ENCODE results near the gene PEF1. TPM values are rescaled to one million over a fixed set of nuclear protein-coding genes. Genes with fewer than 3 reads are reported as not detected.

PEF1 gene
- total and polyA plus RNA-seq, 2 experiments from 2014 or later: 22.3 to 68.5 TPM

DNA sequence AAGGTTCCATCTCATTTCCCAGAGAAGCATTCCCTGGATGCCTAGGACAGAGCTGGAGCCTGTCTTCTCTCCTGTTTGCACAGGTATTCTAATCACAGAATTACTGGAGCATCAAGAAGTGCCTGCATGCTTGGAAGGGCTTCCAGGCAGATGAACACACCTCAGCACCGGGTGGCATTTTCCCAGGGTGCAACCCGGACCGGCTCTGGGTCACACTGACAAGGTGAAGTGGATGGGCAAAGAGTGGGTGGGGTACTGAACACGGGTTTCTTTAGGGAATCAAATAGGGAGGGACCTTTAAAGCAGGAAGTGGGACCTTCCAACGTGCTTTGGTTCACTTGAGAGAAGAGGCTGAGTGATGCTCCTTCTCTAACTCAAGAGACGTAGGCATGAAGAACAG is 7.1 kb upstream of the PEF1 start (continued):
- TF ChIP-seq, protein P1, sequence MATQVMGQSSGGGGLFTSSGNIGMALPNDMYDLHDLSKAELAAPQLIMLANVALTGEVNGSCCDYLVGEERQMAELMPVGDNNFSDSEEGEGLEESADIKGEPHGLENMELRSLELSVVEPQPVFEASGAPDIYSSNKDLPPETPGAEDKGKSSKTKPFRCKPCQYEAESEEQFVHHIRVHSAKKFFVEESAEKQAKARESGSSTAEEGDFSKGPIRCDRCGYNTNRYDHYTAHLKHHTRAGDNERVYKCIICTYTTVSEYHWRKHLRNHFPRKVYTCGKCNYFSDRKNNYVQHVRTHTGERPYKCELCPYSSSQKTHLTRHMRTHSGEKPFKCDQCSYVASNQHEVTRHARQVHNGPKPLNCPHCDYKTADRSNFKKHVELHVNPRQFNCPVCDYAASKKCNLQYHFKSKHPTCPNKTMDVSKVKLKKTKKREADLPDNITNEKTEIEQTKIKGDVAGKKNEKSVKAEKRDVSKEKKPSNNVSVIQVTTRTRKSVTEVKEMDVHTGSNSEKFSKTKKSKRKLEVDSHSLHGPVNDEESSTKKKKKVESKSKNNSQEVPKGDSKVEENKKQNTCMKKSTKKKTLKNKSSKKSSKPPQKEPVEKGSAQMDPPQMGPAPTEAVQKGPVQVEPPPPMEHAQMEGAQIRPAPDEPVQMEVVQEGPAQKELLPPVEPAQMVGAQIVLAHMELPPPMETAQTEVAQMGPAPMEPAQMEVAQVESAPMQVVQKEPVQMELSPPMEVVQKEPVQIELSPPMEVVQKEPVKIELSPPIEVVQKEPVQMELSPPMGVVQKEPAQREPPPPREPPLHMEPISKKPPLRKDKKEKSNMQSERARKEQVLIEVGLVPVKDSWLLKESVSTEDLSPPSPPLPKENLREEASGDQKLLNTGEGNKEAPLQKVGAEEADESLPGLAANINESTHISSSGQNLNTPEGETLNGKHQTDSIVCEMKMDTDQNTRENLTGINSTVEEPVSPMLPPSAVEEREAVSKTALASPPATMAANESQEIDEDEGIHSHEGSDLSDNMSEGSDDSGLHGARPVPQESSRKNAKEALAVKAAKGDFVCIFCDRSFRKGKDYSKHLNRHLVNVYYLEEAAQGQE (IDR thresholded peaks at IDR 0.05; ENCODE audit: unreplicated experiment): no peak
- TF ChIP-seq CREB1 (CRISPR knock-in tag; IDR thresholded peaks at IDR 0.05; ENCODE audit: low read depth) (no peak), EZH2phosphoT487 (IDR thresholded peaks at IDR 0.05; ENCODE audit: unreplicated experiment) (no peak), EZH2 (IDR thresholded peaks at IDR 0.05; ENCODE audit: low read depth, unreplicated experiment) (no peak), POLR2AphosphoS5 (IDR thresholded peaks at IDR 0.05; ENCODE audit: low read depth) (no peak), ZNF331 (CRISPR knock-in tag; IDR thresholded peaks at IDR 0.05; ENCODE audit: low read depth) (no peak)
- TF ChIP-seq, protein P2, sequence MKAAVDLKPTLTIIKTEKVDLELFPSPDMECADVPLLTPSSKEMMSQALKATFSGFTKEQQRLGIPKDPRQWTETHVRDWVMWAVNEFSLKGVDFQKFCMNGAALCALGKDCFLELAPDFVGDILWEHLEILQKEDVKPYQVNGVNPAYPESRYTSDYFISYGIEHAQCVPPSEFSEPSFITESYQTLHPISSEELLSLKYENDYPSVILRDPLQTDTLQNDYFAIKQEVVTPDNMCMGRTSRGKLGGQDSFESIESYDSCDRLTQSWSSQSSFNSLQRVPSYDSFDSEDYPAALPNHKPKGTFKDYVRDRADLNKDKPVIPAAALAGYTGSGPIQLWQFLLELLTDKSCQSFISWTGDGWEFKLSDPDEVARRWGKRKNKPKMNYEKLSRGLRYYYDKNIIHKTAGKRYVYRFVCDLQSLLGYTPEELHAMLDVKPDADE (IDR thresholded peaks at IDR 0.05): no peak
- TF ChIP-seq, protein P3, sequence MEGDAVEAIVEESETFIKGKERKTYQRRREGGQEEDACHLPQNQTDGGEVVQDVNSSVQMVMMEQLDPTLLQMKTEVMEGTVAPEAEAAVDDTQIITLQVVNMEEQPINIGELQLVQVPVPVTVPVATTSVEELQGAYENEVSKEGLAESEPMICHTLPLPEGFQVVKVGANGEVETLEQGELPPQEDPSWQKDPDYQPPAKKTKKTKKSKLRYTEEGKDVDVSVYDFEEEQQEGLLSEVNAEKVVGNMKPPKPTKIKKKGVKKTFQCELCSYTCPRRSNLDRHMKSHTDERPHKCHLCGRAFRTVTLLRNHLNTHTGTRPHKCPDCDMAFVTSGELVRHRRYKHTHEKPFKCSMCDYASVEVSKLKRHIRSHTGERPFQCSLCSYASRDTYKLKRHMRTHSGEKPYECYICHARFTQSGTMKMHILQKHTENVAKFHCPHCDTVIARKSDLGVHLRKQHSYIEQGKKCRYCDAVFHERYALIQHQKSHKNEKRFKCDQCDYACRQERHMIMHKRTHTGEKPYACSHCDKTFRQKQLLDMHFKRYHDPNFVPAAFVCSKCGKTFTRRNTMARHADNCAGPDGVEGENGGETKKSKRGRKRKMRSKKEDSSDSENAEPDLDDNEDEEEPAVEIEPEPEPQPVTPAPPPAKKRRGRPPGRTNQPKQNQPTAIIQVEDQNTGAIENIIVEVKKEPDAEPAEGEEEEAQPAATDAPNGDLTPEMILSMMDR (conservative IDR thresholded peaks at IDR 0.05; ENCODE audit: low read depth in 2 of 2): no peak

DNA sequence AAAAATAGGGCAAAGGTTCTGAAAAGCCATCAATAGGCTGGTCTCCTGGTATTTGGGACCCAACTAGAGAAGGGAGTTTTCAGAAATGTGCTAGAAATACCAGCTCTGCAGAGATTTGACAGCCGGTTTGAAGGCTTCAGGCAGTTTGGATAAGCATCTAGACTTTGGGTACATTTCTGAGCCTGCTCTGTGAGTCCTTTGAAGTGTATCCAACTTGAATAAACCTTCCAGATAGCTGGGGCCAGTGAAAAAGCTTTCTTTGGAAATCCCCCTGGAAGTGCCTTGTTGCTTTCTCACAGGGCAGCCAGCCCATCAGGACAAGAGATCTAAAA is 6.4 kb upstream of the PEF1 start:
- no peak overlapping the region for H3K4me3 ChIP-seq
- no peaks in the 10 kb centered on the region for H3K4me1 ChIP-seq (ENCODE audit: insufficient read depth)
- no peaks in the 10 kb centered on the region for H3K27me3 ChIP-seq (ENCODE audit: insufficient read depth)
- no peak overlapping the region for H2AFZ ChIP-seq
- no peaks in the 10 kb centered on the region for H3K36me3 ChIP-seq (ENCODE audit: insufficient read depth)
- H3K27ac Mint-ChIP-seq: no peak overlapping the region
- H3K36me3 Mint-ChIP-seq (ENCODE audit: low read depth): no peaks in the 10 kb centered on the region
- H3K4me2 ChIP-seq: no peak overlapping the region
- no peak overlapping the region for H3K4me3 Mint-ChIP-seq
- H3K9me2 ChIP-seq (ENCODE audit: insufficient read depth): no peaks in the 10 kb centered on the region
- H3K9me3 Mint-ChIP-seq: no peaks in the 10 kb centered on the region; the same call in 2 of the 3 replicates
- no peaks in the 10 kb centered on the region for H4K20me1 ChIP-seq (replicated peaks; ENCODE audit: insufficient read depth)
- no peak overlapping the region for H3K27ac ChIP-seq (ENCODE audit: low read depth)
- 0 out of 2 replicates have a peak, but pooled peaks cover 2% of the 10 kb centered on the region for H3K79me2 ChIP-seq (replicated peaks; ENCODE audit: insufficient read depth)
- no peaks in the 10 kb centered on the region for H3F3A ChIP-seq (replicated peaks; ENCODE audit: low read depth)
- H3K4me1 Mint-ChIP-seq: no peaks in the 10 kb centered on the region
- no peak for ATAC-seq
- peaks cover 4% of the 10 kb centered on the region for H3K27me3 Mint-ChIP-seq (ENCODE audit: insufficient read depth, low read depth, poor library complexity)
- DNase-seq (ENCODE audit: low spot score): no peak
- TF ChIP-seq ZNF331 (CRISPR knock-in tag; IDR thresholded peaks at IDR 0.05; ENCODE audit: low read depth): no peak
- TF ChIP-seq POLR2AphosphoS5 (IDR thresholded peaks at IDR 0.05; ENCODE audit: low read depth): no peak
- no peak for TF ChIP-seq EZH2phosphoT487 (IDR thresholded peaks at IDR 0.05; ENCODE audit: unreplicated experiment)
- TF ChIP-seq CREB1 (CRISPR knock-in tag; IDR thresholded peaks at IDR 0.05; ENCODE audit: low read depth): no peak
- TF ChIP-seq ZNF114 (CRISPR knock-in tag; IDR thresholded peaks at IDR 0.05): no peak
- TF ChIP-seq STAT1 (IDR thresholded peaks at IDR 0.05; ENCODE audit: unreplicated experiment): no peak
- TF ChIP-seq, protein P3 (conservative IDR thresholded peaks at IDR 0.05; ENCODE audit: low read depth in 2 of 2): no peak
- TF ChIP-seq, protein P1 (IDR thresholded peaks at IDR 0.05; ENCODE audit: unreplicated experiment): no peak
- TF ChIP-seq, protein P2 (IDR thresholded peaks at IDR 0.05): no peak
- no peak for TF ChIP-seq JUNB (IDR thresholded peaks at IDR 0.05; ENCODE audit: unreplicated experiment)
- TF ChIP-seq EZH2 (IDR thresholded peaks at IDR 0.05; ENCODE audit: low read depth, unreplicated experiment): no peak
- TF ChIP-seq NANOG (IDR thresholded peaks at IDR 0.05; ENCODE audit: borderline replicate concordance): no peak

Measured in GM23338 (cell line).